Mononuclear cell (primary cell): ENCODE data around the gene CRTAP. TPM values are rescaled to one million over a fixed set of nuclear protein-coding genes. Genes with fewer than 3 reads are reported as not detected.
"Not testable (repeated sequence)": the region's sequence is repeated elsewhere in the genome, so short reads cannot be mapped to it uniquely, and the experiment has no call there.

Experiments
- H3K27me3 ChIP-seq: 2 replicates; pipeline ENCODE4 v1.6.0; 2011; ENCODE audit warnings: low read length, control low read depth; ENCODE audit not compliant: insufficient read depth
- H3K4me1 ChIP-seq: 2 replicates; pipeline ENCODE4 v1.5.1; 2011; ENCODE audit warnings: mild to moderate bottlenecking, low read length, control low read depth; ENCODE audit not compliant: insufficient read depth
- H3K4me3 ChIP-seq: 2 replicates; pipeline ENCODE4 v1.5.1; 2011; ENCODE audit warnings: mild to moderate bottlenecking, low read length, moderate library complexity
- H3K9me3 ChIP-seq: 2 replicates; pipeline ENCODE4 v1.5.1; 2011; ENCODE audit warnings: low read depth, mild to moderate bottlenecking, control low read depth, low read length
- total RNA-seq: library from RNA; depleted of rRNA; stranded (reverse); fragments of >200 nt; gene quantifications from one replicate; pipeline ENCODE4 v1.2.3, GENCODE V29; 2012

The CRTAP gene
- total RNA-seq, 1 donor, result 102 TPM

GRCh38 chr3:33091746-33092145, 22.1 kb upstream of the CRTAP start:
- no peak overlapping the region for H3K4me3 ChIP-seq
- no peaks in the 10 kb centered on the region for H3K9me3 ChIP-seq
- no peaks in the 10 kb centered on the region for H3K27me3 ChIP-seq
- peaks cover 42% of the 10 kb centered on the region for H3K4me1 ChIP-seq

- H3K4me1 ChIP-seq, result peaks cover 46% of the 10 kb centered on the region
- H3K4me3 ChIP-seq, result no peak overlapping the region
Measured at GRCh38 chr3:33092496-33093254, 21.1 kb upstream of the CRTAP start.

GRCh38 chr3:33093847-33094246, 20.0 kb upstream of the CRTAP start:
- no peaks in the 10 kb centered on the region for H3K27me3 ChIP-seq
- no peak overlapping the region for H3K4me3 ChIP-seq
- H3K4me1 ChIP-seq, result peaks cover 42% of the 10 kb centered on the region
- H3K9me3 ChIP-seq, result no peaks in the 10 kb centered on the region

More at GRCh38 chr3:33092496-33093254, 21.1 kb upstream of the CRTAP start:
- no peaks in the 10 kb centered on the region for H3K9me3 ChIP-seq
- H3K27me3 ChIP-seq, result no peaks in the 10 kb centered on the region

DNA sequence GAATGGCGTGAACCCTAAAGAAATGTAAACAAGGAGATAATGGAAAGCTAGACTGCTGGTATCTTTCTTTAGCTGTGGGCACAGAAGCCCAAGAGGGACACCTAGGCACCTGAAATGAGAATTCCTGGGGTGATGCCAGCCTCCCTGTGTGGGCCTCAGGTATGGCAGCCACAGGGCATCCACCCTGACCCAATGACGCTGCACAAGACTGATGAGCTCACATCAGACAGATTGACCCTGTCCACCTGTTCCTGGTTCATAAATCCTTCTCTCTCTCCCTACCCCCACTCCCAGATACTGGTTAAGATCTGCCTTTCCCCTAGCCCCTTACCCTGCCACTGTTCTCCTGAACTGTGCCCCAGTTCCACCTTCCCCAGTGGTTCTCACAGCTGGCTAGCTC, 18.4 kb upstream of the CRTAP start:
- H3K4me3 ChIP-seq, result peak overlapping the region; percentile 87
- H3K9me3 ChIP-seq, result no peaks in the 10 kb centered on the region
- H3K27me3 ChIP-seq, result no peaks in the 10 kb centered on the region
- H3K4me1 ChIP-seq, result peaks cover 27% of the 10 kb centered on the region

DNA sequence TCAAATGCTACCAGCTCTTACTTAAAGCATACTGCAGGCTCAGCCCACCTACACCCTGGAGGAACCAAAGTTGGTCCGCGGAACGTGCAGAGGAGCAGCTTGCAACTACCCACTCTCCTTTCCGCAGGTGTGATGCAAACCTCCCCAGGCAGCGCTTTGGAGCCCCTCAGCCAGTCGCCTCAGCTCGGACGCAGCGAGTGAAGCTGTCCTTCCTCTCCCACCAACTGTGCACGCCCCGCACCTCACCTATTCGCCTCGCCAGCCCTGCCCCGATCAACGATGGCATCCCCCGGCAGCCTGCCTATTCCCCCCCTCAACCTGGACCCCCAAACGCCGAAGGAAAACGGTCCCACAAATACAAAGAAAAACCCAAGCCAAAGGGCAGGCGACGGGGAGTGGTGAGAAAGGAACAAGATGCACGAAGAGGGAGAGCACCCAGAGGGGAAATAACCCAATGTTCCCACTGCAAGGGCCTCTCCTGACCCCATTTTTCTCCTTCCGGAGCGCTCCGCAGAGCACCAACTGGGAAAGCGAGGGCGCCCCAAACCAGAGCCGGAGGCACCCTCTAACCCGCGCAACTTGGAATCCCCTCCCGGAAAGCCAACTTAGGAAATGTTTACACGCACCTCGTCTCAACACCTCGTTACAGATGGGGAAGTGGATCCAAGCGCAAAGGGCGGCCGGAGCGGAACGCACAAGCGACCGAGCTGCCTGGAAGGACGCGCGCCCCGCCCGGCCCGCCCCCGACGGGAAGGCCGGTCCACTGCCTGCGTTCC, 17.5 kb upstream of the CRTAP start:
- Histone ChIP-seq H3K4me1 (peaks cover 23% of the 10 kb centered on the region), H3K27me3 (no peaks in the 10 kb centered on the region), H3K4me3 (peak overlapping the region; percentile 87), H3K9me3 (no peaks in the 10 kb centered on the region)

DNA sequence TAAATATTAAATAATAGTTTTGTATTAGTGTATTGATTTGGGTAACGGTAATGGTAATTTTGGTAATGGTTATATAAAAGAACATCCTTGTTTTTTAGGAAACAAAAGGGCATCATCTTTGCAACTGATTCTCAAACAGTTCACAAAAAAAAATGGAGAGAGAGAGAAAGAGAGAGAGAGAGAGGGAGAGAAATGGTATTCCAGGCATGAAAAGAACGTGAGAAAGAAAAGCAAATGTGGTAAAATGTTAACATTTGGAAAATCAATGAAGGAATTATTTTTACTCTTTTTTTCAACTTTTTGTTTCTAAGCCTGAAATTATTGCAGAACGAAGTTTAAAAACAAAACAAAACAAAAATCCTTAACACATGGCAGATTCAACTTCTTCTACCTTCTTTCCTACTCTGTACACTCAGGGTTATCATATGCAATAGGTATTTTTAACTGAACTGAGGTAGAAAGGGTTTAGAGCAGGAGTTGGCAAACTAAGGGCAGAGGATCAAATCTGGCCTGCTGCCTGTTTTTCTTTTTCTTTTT, 14.6 kb upstream of the CRTAP start:
- Histone ChIP-seq H3K9me3 (no peaks in the 10 kb centered on the region), H3K27me3 (no peaks in the 10 kb centered on the region), H3K4me3 (no peak overlapping the region), H3K4me1 (peaks cover 23% of the 10 kb centered on the region)

DNA sequence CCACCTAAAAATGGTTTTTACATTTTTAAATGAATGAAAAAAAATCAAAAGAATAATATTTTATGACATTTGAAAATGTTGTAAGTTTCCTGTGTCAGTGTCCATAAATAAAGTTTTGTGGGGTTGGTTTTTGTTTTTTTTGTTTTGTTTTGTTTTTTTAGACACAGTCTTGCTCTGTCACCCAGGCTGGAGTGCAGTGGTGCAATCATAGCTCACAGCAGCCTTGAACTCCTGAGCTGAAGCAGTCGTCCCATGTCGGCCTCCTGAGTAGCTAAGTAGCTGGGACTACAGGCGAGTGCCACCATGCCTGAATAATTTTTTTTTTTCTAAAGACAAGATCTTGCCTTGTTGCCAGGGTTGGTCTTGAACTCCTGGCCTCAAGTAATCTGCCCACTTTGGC, 14.1 kb upstream of the CRTAP start:
- Histone ChIP-seq H3K27me3 (no peaks in the 10 kb centered on the region), H3K9me3 (no peaks in the 10 kb centered on the region), H3K4me3 (no peak overlapping the region), H3K4me1 (peaks cover 23% of the 10 kb centered on the region)

DNA sequence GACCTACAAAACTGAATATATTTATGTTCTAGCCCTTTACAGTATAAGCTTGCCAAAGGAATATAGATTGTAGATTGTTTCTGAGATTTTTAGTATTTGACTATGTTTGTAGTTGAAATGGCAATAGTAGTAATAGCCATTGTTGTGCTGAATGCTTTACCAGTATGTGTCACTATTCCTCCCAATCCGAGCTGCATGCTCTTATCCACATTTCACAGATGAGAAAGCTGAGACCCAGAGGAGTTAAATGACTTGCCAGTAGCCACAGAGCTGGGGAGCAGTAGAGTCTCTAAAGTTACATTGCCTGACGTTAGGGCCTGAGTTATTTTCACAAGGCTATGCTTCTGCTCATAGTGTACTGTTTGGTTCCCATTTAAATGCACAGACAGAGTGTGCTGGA, 13.6 kb upstream of the CRTAP start:
- H3K27me3 ChIP-seq, result no peaks in the 10 kb centered on the region
- no peaks in the 10 kb centered on the region for H3K9me3 ChIP-seq
- no peak overlapping the region for H3K4me3 ChIP-seq
- H3K4me1 ChIP-seq, result peaks cover 26% of the 10 kb centered on the region

DNA sequence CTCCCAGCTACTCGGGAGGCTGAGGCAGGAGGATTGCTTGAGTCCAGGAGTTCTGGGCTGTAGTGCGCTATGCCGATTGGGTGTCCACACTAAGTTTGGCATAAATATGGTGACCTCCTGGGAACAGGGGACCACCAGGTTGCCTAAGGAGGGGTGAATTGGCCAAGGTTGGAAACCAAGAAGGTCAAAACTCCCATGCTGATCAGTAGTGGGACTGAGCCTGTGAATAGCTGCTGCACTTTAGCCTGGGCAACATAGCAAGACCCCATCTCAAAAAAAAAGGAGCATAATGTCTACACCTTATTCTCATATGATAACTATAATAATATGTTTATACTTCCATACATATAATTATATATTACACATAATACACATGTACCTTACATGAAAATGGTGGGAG, 10.8 kb upstream of the CRTAP start:
- Histone ChIP-seq H3K4me1 (peaks cover 19% of the 10 kb centered on the region), H3K27me3 (no peaks in the 10 kb centered on the region), H3K9me3 (no peaks in the 10 kb centered on the region), H3K4me3 (no peak overlapping the region)

DNA sequence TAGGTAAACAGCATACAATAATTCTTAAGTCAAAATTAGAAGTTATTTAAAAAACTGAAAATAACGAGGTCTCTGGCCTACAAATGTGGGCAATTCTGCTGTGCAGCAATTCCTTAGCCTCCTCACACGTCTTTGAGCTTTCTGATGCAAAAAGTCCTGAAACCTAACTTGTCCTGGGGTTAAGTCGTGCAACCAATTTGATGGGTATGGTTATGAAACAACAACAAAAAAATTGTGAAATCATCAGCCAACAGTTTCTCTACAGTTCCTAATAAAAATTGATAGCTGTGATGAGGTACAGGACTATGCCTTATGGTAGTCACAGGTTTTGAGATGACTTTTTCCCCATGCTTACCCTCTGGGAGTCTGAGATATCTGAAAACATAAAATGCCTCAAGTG, 10.3 kb upstream of the CRTAP start:
- no peaks in the 10 kb centered on the region for H3K27me3 ChIP-seq
- no peak overlapping the region for H3K4me3 ChIP-seq
- peaks cover 19% of the 10 kb centered on the region for H3K4me1 ChIP-seq
- no peaks in the 10 kb centered on the region for H3K9me3 ChIP-seq

- Histone ChIP-seq H3K9me3 (no peaks in the 10 kb centered on the region), H3K4me1 (peaks cover 19% of the 10 kb centered on the region), H3K4me3 (no peak overlapping the region), H3K27me3 (no peaks in the 10 kb centered on the region)
Measured at GRCh38 chr3:33104803-33105202, 9.0 kb upstream of the CRTAP start.

- Histone ChIP-seq H3K9me3 (no peaks in the 10 kb centered on the region), H3K4me1 (peaks cover 19% of the 10 kb centered on the region), H3K4me3 (no peak overlapping the region), H3K27me3 (no peaks in the 10 kb centered on the region)
Measured at GRCh38 chr3:33105341-33105948, 8.4 kb upstream of the CRTAP start.

DNA sequence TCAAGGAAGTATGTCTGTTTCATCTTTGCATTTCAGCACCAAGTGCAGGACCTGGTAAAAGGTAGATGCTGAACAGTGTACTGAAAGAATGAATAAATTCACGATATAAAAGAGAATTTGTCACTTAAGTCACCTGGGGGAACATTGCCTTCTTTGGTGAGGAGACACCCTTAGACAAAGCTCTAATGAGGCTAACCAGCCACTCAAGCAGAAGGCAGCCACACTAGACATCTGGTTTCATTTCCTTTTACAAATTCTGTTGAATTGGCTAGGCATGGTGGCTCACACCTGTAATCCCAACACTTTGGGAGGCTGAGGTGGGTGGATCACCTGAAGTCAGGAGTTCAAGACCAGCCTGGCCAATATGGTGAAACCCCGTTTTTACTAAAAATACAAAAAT, 7.0 kb upstream of the CRTAP start:
- not testable (repeated sequence) for H3K4me3 ChIP-seq, H3K9me3 ChIP-seq, H3K27me3 ChIP-seq
- H3K4me1 ChIP-seq, result peaks cover 26% of the 10 kb centered on the region

DNA sequence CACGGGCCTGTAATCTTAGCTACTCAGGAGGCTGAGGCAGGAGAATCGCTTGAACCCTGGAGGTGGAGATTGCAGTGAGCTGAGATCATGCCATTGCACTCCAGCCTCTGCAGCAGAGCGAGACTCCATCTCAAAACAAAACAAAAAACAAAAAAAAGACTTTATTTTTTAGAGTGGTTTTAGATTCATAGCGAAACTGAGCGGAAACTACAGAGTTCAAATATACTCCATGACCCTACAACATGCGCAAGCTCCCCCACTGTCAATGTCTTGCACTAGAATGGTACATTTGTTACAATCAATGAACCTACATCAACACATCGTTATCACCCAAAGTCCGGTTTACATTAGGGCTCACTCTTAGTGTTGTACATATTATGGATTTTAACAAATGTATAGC, 2.2 kb upstream of the CRTAP start:
- no peak overlapping the region for H3K4me3 ChIP-seq
- H3K4me1 ChIP-seq, result peaks cover 42% of the 10 kb centered on the region
- H3K9me3 ChIP-seq, result no peaks in the 10 kb centered on the region
- H3K27me3 ChIP-seq, result no peaks in the 10 kb centered on the region

GRCh38 chr3:33114622-33115023, 809 bp downstream of the CRTAP start:
- H3K4me3 ChIP-seq, result peak overlapping the region; percentile 83
- no peaks in the 10 kb centered on the region for H3K9me3 ChIP-seq
- H3K4me1 ChIP-seq, result peaks cover 46% of the 10 kb centered on the region
- no peaks in the 10 kb centered on the region for H3K27me3 ChIP-seq
